Measurements from ENCODE around the gene CCDC69.
"Not testable (repeated sequence)": the region's sequence is repeated elsewhere in the genome, so short reads cannot be mapped to it uniquely, and the experiment has no call there.

CCDC69 gene, protein sequence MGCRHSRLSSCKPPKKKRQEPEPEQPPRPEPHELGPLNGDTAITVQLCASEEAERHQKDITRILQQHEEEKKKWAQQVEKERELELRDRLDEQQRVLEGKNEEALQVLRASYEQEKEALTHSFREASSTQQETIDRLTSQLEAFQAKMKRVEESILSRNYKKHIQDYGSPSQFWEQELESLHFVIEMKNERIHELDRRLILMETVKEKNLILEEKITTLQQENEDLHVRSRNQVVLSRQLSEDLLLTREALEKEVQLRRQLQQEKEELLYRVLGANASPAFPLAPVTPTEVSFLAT

DNA sequence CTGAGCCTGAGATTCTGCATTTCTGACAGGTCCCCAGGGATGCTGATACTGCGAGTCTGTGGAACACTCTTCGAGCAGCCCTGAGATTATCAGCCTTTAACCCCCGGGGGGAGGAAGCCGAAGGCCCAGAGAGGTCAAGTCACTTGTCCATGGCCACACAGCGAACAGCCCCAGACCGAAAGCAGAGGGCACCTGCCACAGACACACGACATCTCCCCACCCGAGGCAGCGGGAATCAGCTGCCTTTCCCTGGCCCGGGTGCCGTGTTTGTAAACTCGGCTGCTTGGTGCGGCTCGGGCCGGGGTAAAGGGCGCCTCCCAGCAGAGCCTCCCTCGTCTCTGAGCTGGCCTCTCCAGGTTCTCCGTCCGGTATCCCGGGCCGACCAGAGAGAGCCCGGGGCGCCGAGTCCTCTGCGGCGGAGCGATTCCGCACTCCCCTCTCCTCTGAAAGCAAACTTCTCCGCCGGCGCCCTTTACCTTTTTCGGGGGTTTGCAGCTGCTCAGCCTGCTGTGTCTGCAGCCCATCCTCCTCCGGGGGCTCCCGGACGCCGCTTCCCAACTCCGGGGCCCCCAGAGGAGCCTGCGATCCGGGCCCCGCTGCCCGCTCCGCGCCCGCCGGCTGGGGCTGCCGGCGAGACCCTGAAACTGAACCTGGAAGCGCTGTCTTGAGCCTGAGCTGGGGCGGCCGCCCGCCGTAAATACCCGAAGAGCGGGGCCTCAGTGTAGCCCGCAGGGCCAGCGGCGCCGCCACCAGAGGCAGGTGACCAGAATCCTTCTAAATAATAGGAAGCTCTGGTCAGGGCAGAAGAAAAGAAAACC is at the start of gene CCDC69:
CCDC69 (minus strand) TSS at position 646 of the 818 bp plus-strand sequence; CDS start at position 524, 122 bp downstream.
- DNase-seq, result peak; percentile 62

DNA sequence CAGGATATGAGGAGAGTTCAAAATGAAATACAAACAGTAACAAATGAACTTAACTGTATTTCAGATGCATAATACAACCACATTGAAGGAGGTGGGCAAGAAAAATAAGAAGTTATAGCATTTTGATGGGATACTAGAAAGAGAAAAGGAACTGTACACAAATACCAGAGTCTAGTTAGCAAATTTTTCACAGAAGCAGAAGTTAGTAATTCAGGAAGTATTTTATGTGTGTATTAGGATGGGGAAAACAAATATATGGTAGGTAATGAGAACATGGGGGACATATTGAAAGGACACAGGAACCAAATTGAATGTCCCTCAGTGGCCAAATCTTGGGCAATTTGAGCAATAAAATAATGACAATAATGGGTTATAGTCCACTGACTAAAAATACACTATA is 47.4 kb upstream of the CCDC69 start:
- no peak for DNase-seq

DNA sequence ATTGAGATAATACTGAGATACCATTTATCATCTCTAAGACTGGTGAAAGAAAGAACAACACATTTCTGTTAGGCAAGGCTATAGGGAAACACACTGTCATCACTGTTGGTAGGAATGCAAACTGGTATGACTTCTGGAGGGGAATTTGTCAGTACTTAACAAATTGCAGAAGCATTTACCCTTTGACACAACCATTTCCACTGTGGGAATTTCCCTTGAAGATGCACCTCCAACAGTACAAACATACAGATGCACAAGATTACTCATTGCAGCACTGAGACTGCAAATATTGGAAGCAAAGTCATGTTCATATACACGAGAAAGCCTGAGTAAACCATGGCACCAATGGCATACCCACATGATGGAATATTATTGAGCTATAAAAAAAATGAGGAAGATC is 46.7 kb upstream of the CCDC69 start:
- DNase-seq, result peak; percentile 36

DNA sequence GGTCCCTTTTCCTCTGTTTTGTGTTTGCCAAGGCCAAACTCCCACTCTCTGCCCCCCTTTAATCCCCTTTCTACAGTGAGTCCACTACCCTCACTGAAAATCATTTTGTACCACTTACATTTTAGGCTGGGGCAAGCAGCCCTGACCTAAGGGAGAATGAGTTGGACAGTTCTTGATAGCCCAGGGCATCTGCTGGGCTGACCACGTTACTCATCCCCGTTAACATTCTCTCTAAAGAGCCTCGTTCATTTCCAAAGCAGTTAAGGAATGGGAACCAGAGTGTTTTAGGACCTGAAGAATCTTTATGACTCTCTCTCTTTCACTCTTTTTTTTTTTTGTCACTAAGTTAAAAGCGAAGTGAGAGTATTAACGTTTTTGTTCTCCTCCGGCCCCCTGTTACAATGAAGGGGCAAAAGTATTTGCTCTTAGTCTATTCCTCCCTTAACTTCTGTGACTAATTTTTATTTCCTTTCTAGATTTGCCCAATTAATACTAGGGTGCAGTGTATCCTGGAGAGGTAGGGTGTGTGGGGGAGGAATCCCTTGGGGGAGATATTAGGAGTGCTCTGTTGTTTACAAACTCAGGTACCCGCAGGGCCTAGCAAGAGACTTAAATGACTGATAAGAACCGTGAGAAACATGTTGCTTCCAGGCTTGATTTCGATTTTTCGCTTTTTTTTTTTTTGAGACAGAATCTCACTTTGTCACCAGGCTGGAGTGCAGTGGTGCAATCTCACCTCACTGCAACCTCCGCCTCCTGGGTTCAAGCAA is 43.8 kb upstream of the CCDC69 start:
- DNase-seq, result no peak

DNA sequence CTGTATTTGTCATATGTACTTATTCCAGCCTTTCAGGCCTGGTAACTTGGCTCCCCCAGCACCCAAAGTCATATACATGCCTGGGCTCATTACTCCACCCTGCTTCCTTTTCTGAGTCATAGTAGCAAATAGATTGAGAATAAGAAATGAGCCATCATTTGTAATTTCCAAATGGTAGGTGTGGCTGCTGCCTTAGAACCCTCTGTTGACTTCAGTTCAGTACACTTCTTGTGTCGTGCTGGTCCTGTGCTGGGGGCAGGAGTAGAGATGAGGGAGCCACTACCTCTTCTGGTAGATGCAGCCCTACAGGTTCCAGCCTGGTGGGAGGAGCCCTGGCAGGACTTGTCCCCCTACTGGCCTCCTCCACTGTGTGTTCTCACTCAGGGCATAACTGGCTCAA is 40.2 kb upstream of the CCDC69 start:
- peak; percentile 32 for DNase-seq

DNA sequence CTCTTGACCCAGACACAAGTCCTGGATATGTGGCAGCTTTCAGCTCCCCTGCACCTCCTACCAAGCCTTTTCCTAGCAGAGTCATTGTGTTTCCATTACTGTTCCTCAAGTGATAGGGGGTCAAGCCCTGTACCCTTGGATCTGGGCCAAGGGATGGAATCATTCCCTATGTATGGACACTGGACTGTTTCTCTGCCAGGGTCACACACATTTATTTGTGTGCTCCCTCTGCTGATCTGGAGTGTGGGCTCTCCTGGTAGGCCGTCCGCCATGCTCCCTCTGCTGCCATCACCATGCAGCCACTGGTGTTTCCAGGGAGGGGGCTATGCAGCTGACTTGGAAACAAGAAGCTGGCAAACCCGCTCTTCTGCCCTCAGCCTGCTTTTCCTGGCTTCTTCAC is 38.6 kb upstream of the CCDC69 start:
- DNase-seq, result no peak

DNA sequence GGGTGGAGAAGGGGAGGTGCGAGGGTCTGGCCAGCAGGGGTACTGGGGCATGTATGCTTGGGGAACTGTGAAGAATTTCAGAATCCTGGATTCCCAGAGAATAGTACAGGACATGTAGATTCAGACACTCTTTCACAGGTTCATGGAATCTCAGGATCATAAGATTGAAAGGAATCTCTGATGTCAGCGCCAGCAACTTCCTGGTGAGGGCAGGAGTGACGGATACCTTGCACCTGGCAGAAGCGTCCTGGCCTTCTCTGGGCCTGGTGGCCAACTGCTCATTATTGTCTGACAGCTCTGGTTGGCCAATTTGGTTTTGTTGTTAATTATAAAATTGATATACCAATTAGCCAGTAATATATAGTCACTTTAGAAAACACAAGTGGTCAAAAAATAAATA is 36.0 kb upstream of the CCDC69 start:
- DNase-seq, result no peak

DNA sequence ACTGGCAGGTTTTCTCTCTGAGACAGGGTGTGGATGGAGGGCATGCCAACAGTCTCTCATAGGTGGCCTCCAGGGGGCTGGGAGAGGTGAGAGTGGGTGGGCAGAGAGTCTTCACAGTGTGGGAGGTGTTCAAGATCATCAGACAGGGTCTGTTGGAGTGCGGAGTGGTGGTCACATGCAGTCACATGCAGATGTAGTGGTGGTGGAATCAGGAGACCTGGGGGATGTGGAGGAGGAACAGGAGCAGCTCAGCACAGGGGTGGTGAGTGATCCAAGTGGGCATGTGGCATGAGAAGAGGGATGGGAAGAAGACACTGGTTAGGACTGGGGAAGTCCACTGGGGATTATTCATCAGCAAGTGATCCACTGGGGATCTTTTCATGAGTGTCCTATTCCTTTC is 34.9 kb upstream of the CCDC69 start:
- no peak for DNase-seq

DNA sequence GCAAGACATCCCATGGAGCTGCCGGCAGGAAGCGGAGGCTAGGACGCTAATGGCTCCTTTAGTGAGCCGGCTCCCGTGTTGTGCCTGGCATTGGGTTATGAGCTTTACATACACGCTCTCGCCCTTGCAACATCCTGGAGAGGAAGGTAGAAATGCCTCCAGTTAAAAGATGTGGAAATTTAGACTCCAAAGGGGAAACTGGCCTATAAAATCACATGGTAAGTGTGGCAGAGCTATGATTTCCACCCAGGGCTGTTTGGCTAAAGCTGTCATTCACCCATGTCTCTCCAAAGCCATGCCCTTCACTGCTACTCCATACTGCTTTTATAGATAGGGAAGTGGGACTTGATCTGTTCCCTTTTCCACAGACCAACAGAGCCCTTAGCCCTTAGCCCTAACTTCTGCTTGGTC is 34.3 kb upstream of the CCDC69 start:
- no peak for DNase-seq

DNA sequence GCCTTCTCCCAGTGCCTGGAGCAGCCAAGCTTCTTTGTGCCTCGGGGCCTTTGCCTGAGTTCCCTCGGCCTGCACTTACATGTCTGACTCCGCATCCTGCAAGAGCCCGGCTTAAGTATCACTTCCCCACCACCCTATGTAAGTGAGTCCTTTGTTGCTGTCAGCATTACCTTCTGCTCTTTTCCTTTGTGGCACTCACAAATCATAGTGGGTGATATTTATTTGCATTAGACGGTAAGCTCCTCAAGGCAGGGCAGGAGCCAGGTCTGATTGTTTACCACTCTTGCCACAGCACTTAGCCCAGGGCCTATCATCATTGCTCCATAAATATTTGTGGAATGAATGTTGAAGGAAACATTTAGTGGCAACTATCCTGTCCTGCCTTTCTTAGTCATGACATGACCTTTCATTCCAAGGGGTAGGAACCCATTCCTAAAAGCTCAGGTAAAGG is 33.9 kb upstream of the CCDC69 start:
- no peak for DNase-seq

DNA sequence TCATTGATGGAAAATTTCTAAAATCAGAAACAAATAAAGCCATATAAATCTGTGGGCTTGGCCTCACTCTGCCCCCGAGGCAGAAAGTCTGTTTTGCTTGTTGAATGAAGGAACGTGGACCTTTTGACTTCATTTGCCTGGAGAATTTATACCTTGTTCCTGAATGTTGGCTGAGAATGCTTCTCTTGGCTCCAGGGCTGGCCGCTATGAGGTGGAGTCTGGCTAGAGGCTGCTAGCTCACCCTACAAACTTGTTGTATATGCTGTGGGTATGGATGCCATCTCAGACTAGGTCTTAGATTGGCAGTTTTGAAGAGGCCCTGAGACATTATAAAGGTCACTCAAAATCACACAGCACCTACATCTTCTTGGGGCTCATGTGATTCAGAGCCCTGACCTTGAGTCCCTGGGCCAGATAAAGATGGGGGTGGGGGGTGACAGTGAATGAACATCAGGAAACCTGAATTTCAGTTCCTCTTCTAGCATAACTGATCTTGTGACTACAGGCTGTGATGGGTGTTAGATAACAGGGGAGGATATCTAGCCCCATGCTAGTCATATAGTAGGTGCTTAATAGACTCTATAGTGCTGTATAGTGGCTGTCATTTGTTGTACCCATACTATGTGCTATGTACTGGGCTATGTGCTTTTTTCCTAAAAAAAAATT is 31.9 kb upstream of the CCDC69 start:
- DNase-seq, result no peak

DNA sequence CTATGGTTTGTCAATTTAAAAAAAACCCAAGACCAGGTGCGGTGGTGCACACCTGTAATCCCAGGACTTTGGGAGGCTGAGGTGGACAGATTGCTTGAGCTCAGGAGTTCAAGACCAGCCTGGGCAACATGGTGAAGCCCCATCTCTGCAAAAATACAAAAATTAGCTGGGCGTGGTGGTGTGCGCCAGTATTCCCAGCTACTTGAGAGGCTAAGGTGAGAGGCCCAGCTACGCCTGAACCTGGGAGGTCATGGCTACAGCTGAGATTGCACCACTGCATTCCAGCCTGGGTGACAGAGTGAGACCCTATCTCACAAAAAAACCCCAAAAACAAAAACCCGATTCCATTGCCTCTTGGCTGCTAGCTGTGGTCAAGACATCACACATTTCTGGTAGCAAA is 31.1 kb upstream of the CCDC69 start:
- not testable (repeated sequence) for DNase-seq

DNA sequence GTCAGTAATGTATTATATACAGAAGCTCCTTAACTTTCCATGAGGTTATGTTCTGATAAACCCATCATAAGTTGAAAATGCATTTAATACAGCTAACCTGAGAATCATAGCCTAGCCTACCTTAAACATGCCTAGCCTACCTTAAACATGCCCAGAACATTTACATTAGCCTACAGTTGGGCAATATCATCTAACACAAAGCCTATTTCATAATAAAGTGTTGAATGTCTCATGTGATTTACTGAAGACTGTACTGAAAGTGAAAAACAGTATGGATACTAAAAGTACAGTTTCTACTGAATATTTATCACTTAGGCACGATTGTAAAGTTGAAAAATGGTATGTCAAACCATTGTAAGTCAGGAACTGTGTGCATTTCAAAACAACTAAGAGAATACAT is 30.7 kb upstream of the CCDC69 start:
- no peak for DNase-seq

DNA sequence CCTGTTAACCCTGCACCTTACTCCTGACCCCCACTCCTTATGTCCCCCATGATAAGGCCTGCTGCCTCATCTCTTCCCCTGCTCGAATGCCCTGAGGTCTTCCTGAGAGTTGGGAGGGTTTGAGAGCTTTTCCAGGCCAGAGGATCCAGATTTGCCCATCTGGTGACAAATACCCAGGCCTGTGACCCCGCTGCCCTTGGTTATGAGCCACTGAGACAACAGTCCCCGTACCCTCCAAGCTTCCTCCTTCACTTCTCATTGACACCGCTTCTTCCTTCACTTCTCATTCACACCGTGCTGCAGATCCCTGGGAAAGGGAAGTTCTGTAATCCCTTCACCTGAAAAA is 29.7 kb upstream of the CCDC69 start:
- DNase-seq, result no peak

DNA sequence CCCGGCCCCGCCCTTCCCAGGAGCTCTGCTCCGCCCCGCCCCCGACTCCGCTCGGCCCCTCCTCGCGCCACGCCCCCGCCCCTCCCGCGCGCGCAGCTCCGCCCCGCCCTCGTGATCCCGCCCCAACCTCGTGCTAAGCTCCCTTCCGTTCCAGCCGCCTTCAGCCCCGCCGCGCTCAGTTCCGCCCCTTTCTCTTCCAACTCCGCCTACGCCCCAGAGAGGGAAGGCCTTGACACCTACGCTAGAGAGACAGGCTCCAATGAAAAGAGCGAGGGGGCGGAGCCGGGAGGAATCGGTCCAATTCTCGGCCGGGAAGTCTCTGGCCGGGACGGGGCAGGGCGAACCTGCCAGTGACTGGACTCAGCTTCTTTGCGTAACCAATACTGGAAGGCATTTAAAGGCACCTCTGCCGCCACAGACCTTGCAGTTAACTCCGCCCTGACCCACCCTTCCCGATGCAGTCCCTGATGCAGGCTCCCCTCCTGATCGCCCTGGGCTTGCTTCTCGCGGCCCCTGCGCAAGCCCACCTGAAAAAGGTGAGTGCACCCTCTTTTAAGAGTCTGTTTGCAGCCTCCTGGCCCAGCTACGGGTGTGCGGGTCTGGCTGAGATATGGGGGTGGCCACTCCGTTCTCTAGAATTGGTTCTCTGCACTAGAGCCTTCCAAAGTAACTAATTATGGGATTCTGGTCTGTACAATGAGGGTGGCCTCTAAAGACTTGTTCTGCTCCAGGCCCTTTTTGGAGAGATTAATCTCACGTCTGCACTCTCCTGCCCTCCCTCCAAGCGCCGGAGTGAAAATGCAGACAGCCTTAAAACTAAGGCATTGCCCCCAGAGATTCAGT is 29.1 kb upstream of the CCDC69 start, which contains the start of gene GM2A:
GM2A (plus strand) TSS at position 424 of the 843 bp plus-strand sequence; CDS start at position 456, 32 bp downstream.
- DNase-seq, result peak; percentile 99

DNA sequence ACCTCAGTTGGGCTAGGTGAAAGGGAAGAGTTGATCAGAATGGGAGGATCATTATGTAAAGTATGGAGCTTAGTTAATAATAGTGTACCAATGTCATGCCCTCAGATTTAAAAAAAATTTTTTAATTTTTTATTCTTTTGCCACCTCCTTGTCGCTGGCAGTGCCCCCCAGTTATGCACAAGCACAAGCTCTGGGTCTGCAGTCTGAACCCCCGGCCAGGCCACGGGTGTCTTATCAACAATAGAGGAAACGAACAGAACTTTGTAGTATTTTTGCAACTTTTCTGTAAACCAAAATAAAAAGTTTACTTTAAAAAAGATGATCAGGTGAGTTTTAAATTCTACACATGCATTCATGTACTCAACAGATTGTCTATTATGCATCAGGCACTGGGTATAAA is 27.7 kb upstream of the CCDC69 start:
- DNase-seq, result no peak

DNA sequence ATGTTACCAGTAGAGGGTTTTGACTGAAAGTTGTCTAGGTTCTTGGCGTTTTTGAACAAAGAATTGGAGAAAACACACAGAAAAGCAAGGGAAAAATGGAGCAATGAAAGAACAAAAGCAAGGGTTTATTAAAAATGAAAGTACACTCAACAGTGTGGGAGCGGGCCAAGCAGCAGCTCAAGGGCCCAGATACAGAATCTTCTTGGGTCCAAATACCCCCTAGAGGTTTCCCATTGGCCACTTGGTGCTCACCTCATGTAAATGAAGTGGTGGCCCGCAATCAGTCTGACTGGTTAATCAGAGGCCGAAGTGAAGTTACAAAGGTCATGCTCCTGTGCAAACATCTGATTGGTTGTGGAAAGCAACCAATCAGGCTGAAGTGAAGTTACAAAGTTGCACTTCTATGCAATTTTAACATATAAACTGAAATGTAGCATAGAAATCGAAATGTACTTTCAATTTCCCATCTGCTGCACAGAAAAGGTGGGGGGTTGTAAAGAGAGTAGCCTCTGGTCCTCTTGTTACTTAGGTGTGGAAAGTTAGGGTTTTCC is 27.2 kb upstream of the CCDC69 start:
- DNase-seq, result peak; percentile 54

DNA sequence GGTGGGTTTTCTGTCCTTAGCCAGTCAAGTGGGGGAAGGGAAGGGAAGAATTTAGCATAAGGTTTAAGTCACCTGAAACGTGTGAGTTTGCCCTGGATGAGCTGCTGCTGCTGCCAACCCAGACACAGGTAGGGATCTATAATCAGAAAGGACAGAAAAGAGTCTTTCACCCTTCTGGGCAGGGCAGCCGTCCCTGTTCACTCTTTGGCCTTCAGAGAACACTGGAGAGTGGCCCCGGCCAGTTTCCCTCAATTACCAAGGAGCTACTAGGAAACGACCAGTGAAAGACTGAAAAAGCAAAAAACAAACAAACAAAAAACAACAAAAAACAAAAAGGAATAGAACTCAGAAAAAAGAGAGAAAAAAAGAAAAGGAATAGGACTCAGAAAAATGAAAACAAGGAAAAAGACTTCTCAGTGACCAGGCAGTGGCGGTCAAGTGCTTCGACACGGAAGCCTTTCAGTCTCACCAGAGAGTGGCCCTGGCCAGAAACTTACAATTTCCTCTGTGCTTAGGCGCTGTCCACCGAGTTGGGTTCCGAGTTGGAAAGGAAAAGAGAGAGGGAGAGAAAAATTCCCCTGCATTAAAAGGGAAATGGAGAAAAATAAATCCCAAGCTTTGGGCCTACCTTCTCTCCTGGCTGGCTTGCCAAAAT is 26.6 kb upstream of the CCDC69 start:
- no peak for DNase-seq

DNA sequence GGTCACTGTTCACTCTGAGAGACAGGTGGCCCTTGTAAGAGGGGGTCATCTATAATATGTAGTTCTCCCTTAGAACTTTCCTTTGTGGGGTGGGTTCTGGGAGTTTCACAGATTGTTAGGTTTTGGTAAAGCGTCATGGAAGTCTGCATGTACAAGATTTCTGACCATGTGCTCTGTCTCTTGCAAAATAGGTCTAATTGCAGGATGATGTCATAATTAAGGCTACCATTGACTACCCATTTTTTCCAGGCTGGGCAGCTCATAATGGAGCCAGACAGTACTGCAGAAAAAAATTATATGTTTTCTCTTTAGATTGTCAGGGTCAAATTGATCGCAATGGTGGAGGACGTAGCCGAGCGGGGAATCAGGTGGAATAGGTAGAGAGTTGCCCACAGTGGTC is 25.4 kb upstream of the CCDC69 start:
- no peak for DNase-seq

DNA sequence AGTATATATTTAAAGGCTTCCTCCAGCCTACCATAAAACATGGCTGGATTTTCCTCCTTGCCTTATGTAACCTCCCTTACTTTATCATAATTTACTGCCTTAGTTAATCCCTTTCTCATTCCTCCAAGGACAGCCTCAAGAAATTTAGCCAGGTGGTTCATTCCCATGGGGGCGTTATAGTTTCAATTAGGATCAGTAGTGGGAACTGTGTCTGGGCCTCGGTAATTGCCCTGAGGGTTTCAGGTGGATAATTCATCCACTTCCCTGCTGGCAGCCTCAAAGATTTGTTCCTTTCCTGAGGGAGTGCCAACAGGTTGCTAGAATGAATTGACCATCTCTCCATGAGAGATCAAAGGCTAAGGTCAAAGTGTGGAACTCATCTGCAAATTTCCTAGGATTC is 24.8 kb upstream of the CCDC69 start:
- no peak for DNase-seq

DNA sequence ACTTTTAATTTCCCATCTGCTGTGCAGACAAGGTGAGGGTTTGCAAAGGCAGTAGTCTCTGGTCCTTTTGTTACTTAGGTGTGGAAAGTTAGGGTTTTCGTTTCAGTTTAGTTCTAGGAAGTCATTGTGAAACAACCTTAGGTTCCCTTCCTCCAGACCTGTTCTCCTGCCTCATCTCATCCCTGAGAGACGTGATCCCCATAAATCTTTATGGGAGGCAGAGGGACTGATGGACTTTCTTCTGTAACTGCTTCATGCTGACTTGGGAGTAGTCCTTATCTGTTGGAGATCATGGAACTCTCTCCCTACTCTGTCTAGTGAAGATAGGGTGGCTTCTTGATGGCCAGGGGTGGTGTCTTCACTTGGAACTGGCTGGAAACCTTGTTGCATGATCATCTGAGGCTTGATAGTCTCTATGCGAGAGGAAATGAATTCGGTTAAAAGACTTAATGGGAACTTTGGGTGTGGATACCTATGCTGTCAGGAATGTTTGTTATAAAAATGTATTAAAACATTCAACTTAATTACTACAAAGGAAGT is 21.9 kb upstream of the CCDC69 start:
- DNase-seq, result no peak

Measured in stimulated activated CD4-positive, alpha-beta T cell treated with anti-CD3 and anti-CD28 coated beads, Interleukin-4, amount 100 ng/mL, for 24 hours (primary cell).